ENCODE data around the gene FGFR1OP2.
"Not testable (repeated sequence)": the region's sequence is repeated elsewhere in the genome, so short reads cannot be mapped to it uniquely, and the experiment has no call there.

FGFR1OP2 gene

GRCh38 chr12:26941215-26941594, 2.9 kb downstream of the FGFR1OP2 start:
- no peak for DNase-seq (ENCODE audit: low read depth in 2 of 2)

GRCh38 chr12:26948309-26948708, 10.0 kb downstream of the FGFR1OP2 start:
- DNase-seq (ENCODE audit: low read depth in 2 of 2): no peak

- DNase-seq (ENCODE audit: low read depth in 2 of 2): no peak
Measured at GRCh38 chr12:26953447-26953846, 15.2 kb downstream of the FGFR1OP2 start.

GRCh38 chr12:26954027-26954426, 15.8 kb downstream of the FGFR1OP2 start:
- no peak for DNase-seq (ENCODE audit: low read depth in 2 of 2)

GRCh38 chr12:26961391-26961790, 23.1 kb downstream of the FGFR1OP2 start:
- DNase-seq (ENCODE audit: low read depth in 2 of 2): not testable (repeated sequence)

GRCh38 chr12:26961803-26962202, 23.5 kb downstream of the FGFR1OP2 start:
- no peak for DNase-seq (ENCODE audit: low read depth in 2 of 2)

GRCh38 chr12:26963413-26963812, 25.1 kb downstream of the FGFR1OP2 start:
- DNase-seq (ENCODE audit: low read depth in 2 of 2): no peak

GRCh38 chr12:26966842-26967241, 28.6 kb downstream of the FGFR1OP2 start:
- DNase-seq (ENCODE audit: low read depth in 2 of 2): no peak

GRCh38 chr12:26970136-26970535, 31.9 kb downstream of the FGFR1OP2 start:
- no peak for DNase-seq (ENCODE audit: low read depth in 2 of 2)

GRCh38 chr12:26971963-26972362, 33.7 kb downstream of the FGFR1OP2 start:
- DNase-seq (ENCODE audit: low read depth in 2 of 2): peak; percentile 12 to 31

GRCh38 chr12:26976687-26977086, 38.4 kb downstream of the FGFR1OP2 start:
- DNase-seq (ENCODE audit: low read depth in 2 of 2): no peak

- no peak for DNase-seq (ENCODE audit: low read depth in 2 of 2)
Measured at GRCh38 chr12:26978801-26979200, 40.5 kb downstream of the FGFR1OP2 start.

GRCh38 chr12:26979733-26980132, 41.5 kb downstream of the FGFR1OP2 start:
- DNase-seq (ENCODE audit: low read depth in 2 of 2): no peak

- no peak for DNase-seq (ENCODE audit: low read depth in 2 of 2)
Measured at GRCh38 chr12:26982866-26983265, 44.6 kb downstream of the FGFR1OP2 start.

- no peak for DNase-seq (ENCODE audit: low read depth in 2 of 2)
Measured at GRCh38 chr12:26987634-26988424, 49.6 kb downstream of the FGFR1OP2 start.

- no peak for DNase-seq (ENCODE audit: low read depth in 2 of 2)
Measured at GRCh38 chr12:26988703-26989102, 50.4 kb downstream of the FGFR1OP2 start.

- no peak for DNase-seq (ENCODE audit: low read depth in 2 of 2)
Measured at GRCh38 chr12:26989873-26990272, 51.6 kb downstream of the FGFR1OP2 start.

- DNase-seq (ENCODE audit: low read depth in 2 of 2): no peak
Measured at GRCh38 chr12:26991826-26992225, 53.6 kb downstream of the FGFR1OP2 start.

GRCh38 chr12:26994109-26994508, 55.8 kb downstream of the FGFR1OP2 start:
- no peak for DNase-seq (ENCODE audit: low read depth in 2 of 2)

GRCh38 chr12:26995706-26996105, 57.4 kb downstream of the FGFR1OP2 start:
- DNase-seq (ENCODE audit: low read depth in 2 of 2): no peak

GRCh38 chr12:26997003-26997402, 58.7 kb downstream of the FGFR1OP2 start:
- no peak for DNase-seq (ENCODE audit: low read depth in 2 of 2)

GRCh38 chr12:27000961-27001360, 62.7 kb downstream of the FGFR1OP2 start:
- DNase-seq (ENCODE audit: low read depth in 2 of 2): no peak

GRCh38 chr12:27001663-27002062, 63.4 kb downstream of the FGFR1OP2 start:
- no peak for DNase-seq (ENCODE audit: low read depth in 2 of 2)

- DNase-seq (ENCODE audit: low read depth in 2 of 2): no peak
Measured at GRCh38 chr12:27002141-27002540, 63.9 kb downstream of the FGFR1OP2 start.

Measured in activated CD8-positive, alpha-beta memory T cell treated with anti-CD3 and anti-CD28 coated beads for 4 hours (primary cell).